ENCODE data around the gene AK1. TPM values are rescaled to one million over a fixed set of nuclear protein-coding genes. Genes with fewer than 3 reads are reported as not detected.

Gene AK1
- total RNA-seq, 1 experiment from 2014 or later, result 12.2 TPM

DNA sequence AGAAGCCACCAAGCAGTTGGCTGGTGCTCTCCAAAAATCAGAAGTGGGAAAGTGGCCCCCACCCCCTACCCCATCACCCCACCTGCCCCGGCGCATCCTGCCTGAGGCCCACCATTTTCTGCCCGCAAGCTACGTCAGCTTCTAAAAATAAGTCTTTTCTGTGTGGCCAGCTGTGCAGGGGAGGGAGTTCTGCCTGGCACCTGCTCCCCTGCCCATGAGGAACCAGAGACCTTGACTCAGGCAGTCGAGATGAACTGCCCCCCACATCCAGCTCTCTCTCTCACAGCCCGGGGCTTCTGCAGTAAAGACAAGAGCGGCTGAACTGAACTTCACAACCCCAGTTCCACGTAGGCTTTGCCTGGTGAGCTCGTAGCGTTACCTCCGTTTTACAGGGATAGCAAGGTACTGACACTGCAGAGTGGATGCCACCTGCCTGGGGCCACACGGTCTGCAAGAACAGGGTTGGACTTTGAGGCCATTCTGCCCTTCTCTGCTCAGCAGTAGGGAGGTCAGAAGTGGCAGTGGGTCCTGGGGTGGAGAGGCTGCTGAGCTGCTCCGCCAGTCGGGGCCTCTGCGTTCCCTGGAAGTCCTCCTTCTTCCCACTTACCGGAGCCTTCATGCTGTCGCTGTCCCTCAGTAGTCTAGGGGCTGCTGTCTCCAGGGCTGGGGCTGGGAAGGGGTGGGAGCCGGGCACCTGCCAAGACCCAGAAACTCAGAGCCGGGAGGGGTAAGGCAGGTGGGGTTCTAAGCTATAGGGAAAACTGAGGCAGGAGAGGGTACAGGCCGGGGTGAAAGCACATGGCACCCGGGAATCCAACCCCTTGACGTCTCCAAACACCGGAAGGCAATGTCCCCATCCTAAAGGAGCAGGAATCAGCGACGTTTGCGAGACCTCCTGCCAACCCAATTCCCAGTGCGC lies 38.6 kb upstream of the AK1 start:
- CTCF ChIA-PET, result interaction anchor here (0.6 to 1.6 kb wide), 4 partner anchors 14 to 181 kb away, joined by 3 to 10 read pairs (median 4); partner anchors contain the start of genes CDK9 and TOR2A
- H3K27ac Mint-ChIP-seq (ENCODE audit: unreplicated experiment), result no peak overlapping the region
- intact Hi-C loops (cut with micrococcal nuclease; ENCODE audit: unreplicated experiment), result no loop called here

DNA sequence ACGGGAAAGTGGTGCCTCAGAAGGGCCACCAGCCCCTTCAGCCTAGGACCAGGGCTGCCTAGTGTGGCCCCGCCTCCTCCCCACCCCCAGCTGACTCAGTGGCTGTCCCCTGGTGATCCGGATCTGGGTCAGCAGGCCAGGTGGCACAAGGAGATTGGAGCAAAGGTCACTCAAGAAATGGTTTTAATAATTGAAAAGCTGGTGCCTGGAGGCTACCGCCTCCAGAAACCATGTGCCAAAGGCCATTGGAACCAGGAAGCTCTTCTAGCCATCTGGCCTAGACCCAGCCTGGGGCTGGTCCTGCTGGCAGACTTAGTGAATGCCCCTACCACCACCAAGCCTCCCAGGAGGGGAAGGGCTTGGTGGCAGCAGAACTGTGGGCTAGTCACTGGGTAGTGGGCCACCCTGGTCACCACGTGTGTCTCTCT lies 37.9 kb upstream of the AK1 start:
- intact Hi-C loops (cut with micrococcal nuclease; ENCODE audit: unreplicated experiment), result no loop called here
- DNase-seq, result no peak
- H3K4me3 Mint-ChIP-seq (ENCODE audit: low read depth, unreplicated experiment), result no peak overlapping the region
- H3K27ac Mint-ChIP-seq (ENCODE audit: unreplicated experiment), result no peak overlapping the region
- CTCF ChIA-PET, result interaction anchor here (1.6 kb wide), 1 partner anchor 181 kb away, joined by 10 read pairs; the partner anchor contains the start of gene TOR2A
- peaks cover 14% of the 10 kb centered on the region for H3K36me3 Mint-ChIP-seq (ENCODE audit: insufficient read depth, unreplicated experiment)
- no peaks in the 10 kb centered on the region for H3K27me3 Mint-ChIP-seq (ENCODE audit: unreplicated experiment)
- H3K9me3 Mint-ChIP-seq (ENCODE audit: low read depth, unreplicated experiment), result no peaks in the 10 kb centered on the region
- TF ChIP-seq, protein P1, sequence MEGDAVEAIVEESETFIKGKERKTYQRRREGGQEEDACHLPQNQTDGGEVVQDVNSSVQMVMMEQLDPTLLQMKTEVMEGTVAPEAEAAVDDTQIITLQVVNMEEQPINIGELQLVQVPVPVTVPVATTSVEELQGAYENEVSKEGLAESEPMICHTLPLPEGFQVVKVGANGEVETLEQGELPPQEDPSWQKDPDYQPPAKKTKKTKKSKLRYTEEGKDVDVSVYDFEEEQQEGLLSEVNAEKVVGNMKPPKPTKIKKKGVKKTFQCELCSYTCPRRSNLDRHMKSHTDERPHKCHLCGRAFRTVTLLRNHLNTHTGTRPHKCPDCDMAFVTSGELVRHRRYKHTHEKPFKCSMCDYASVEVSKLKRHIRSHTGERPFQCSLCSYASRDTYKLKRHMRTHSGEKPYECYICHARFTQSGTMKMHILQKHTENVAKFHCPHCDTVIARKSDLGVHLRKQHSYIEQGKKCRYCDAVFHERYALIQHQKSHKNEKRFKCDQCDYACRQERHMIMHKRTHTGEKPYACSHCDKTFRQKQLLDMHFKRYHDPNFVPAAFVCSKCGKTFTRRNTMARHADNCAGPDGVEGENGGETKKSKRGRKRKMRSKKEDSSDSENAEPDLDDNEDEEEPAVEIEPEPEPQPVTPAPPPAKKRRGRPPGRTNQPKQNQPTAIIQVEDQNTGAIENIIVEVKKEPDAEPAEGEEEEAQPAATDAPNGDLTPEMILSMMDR (IDR thresholded peaks at IDR 0.05; ENCODE audit: unreplicated experiment), result no peak
- peaks cover 13% of the 10 kb centered on the region for H3K4me1 Mint-ChIP-seq (ENCODE audit: low read depth, unreplicated experiment)
- no TSS peak for BruUV-seq (replicated peaks)

More for the DNA sequence above, 38.6 kb upstream of the AK1 start:
- H3K4me3 Mint-ChIP-seq (ENCODE audit: low read depth, unreplicated experiment), result peak overlapping the region; percentile 65
- TF ChIP-seq, protein P1 (IDR thresholded peaks at IDR 0.05; ENCODE audit: unreplicated experiment), result no peak
- no peak for DNase-seq
- BruUV-seq (replicated peaks), result no TSS peak
- no peaks in the 10 kb centered on the region for H3K27me3 Mint-ChIP-seq (ENCODE audit: unreplicated experiment)
- H3K9me3 Mint-ChIP-seq (ENCODE audit: low read depth, unreplicated experiment), result no peaks in the 10 kb centered on the region
- H3K4me1 Mint-ChIP-seq (ENCODE audit: low read depth, unreplicated experiment), result peaks cover 13% of the 10 kb centered on the region
- H3K36me3 Mint-ChIP-seq (ENCODE audit: insufficient read depth, unreplicated experiment), result peaks cover 9% of the 10 kb centered on the region

- intact Hi-C loops (cut with micrococcal nuclease; ENCODE audit: unreplicated experiment), result no loop called here
- CTCF ChIA-PET, result no interaction called here
These were observed 36.2 kb upstream of the AK1 start for GRCh38 chr9:127913682-127914081.

GRCh38 chr9:127912882-127913281 lies 35.4 kb upstream of the AK1 start:
- Mint-ChIP-seq H3K4me1 (ENCODE audit: low read depth, unreplicated experiment) (no peaks in the 10 kb centered on the region), H3K36me3 (ENCODE audit: insufficient read depth, unreplicated experiment) (peaks cover 5% of the 10 kb centered on the region), H3K27me3 (ENCODE audit: unreplicated experiment) (no peaks in the 10 kb centered on the region), H3K27ac (ENCODE audit: unreplicated experiment) (no peak overlapping the region), H3K4me3 (ENCODE audit: low read depth, unreplicated experiment) (no peak overlapping the region), H3K9me3 (ENCODE audit: low read depth, unreplicated experiment) (no peaks in the 10 kb centered on the region)
- CTCF ChIA-PET, result no interaction called here
- no TSS peak for BruUV-seq (replicated peaks)
- TF ChIP-seq, protein P1 (IDR thresholded peaks at IDR 0.05; ENCODE audit: unreplicated experiment), result no peak
- DNase-seq, result no peak
- intact Hi-C loops (cut with micrococcal nuclease; ENCODE audit: unreplicated experiment), result no loop called here

More at GRCh38 chr9:127913682-127914081, 36.2 kb upstream of the AK1 start:
- Mint-ChIP-seq H3K9me3 (ENCODE audit: low read depth, unreplicated experiment) (no peaks in the 10 kb centered on the region), H3K27me3 (ENCODE audit: unreplicated experiment) (no peaks in the 10 kb centered on the region), H3K36me3 (ENCODE audit: insufficient read depth, unreplicated experiment) (peaks cover 5% of the 10 kb centered on the region), H3K27ac (ENCODE audit: unreplicated experiment) (no peak overlapping the region), H3K4me3 (ENCODE audit: low read depth, unreplicated experiment) (no peak overlapping the region), H3K4me1 (ENCODE audit: low read depth, unreplicated experiment) (peaks cover 5% of the 10 kb centered on the region)
- no TSS peak for BruUV-seq (replicated peaks)
- no peak for DNase-seq
- TF ChIP-seq, protein P1 (IDR thresholded peaks at IDR 0.05; ENCODE audit: unreplicated experiment), result no peak
